GM15510 (cell line): Measurements from ENCODE around the gene GJE1.

Experiments used
- POLR2A ChIP-seq: IDR thresholded peaks from 3 replicates; pipeline ENCODE4 v1.6.1; 2011; ENCODE audit warnings: borderline replicate concordance; ENCODE audit not compliant: insufficient read length; ENCODE audit errors: extremely low read depth

Gene GJE1

GRCh38 chr6:142132625-142133024, at the start of gene GJE1:
TSS of gene GJE1 (plus strand) at chr6:142132925. CDS start at chr6:142133159, 234 bp downstream.
- no peak for TF ChIP-seq POLR2A

DNA sequence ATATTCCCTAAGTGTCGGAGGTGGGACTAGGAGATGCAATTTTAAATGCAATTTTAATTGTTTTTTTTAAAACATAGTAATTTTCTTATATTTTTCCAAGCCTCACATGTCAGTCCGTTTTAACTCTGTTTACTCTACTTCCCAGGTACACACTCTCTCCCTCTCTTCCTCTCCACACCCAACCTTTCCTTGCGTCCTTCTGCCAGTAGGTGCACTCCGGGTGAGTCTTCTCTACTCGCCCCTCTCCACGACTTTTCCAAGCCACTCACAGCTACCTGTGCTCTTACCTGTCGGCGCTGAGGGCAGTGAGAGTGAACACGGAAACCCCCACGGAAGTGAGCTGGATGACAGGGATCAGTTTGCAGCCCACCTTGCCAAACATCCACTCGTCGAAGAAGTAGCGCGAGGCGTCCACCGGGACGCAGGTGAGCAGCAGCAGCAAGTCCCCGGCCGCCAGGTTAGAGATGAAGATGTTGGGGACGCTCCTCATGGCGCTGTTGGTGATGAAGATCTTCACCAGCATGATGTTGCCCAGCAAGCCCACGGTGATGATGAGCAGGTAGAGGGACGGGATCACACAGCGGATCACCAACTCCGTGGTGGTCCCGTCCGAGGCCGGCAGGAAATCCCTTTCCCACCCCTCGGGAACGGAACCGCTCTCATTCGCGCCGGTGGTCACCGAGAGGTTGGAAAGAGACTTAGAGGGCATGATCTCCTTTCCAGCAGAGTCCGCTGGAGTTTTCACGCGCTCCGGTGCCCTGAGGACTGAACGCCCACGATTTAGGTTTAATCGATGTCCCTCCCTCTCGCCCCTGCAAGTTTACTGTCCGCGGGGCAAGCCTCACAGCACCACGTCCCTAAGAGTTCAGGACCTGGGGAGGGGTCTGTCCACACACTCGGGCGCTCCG, 44.5 kb upstream of the GJE1 start:
- no peak for TF ChIP-seq POLR2A

DNA sequence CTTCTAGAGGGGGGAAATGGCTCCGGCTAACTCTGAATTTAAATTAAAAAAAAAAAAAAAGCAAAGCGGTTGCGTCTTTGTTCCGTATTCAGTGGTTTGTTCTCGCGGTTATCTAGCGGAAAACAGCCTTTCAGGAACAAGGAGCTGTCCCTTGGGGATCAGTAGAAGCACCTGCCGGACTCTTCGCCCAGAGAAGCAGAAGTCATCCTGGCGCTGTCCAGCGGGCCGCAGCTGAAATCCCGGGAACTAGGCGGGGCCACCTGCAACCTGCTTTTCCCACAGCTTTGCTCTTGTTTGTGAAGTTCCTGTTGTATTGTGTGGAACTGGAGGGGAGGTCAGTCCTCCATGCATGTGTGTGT, 43.9 kb upstream of the GJE1 start:
- no peak for TF ChIP-seq POLR2A

- no peak for TF ChIP-seq POLR2A
Observed at GRCh38 chr6:142112451-142113061, 20.2 kb upstream of the GJE1 start.

DNA sequence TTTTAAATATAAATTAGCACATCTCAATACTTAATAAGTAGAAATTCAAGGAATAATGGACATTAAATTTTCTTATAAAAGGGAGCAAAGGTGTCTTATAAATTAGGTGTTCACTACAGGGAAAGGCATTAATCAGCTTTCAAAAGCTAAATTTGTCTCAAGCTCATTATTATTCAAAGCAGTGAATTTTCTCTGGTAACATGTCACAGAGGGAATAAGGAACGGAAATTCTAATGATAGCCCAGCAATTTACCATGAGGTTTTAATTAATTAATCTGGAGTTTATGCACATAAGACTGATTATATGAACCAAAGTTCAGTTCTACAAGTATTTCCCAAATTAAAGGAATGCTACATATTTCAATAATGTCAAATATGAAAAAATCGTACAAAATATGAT, 15.4 kb upstream of the GJE1 start:
- no peak for TF ChIP-seq POLR2A

GRCh38 chr6:142118328-142118727, 14.4 kb upstream of the GJE1 start:
- no peak for TF ChIP-seq POLR2A

- TF ChIP-seq POLR2A, result no peak
Observed at GRCh38 chr6:142118925-142119324, 13.8 kb upstream of the GJE1 start.

DNA sequence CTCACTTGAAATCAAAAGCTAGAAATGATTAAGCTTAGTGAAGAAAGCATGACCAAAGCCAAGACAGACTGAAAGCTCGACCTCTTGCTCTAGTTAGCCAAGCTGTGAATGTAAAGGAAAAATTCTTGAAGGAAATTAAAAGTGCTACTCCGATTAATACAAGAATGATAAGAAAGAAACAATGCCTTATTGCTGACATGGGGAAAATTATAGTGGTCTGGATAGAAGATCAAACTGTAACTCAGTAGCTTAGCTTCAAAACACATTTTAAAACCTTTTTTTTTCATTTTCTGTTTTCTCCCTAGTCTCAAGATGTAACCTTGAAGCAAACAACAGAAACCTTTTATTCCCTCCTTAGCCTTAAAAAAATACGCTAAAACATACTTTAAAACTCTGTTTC, 11.4 kb upstream of the GJE1 start:
- no peak for TF ChIP-seq POLR2A

GRCh38 chr6:142130814-142131213, 1.9 kb upstream of the GJE1 start:
- no peak for TF ChIP-seq POLR2A

DNA sequence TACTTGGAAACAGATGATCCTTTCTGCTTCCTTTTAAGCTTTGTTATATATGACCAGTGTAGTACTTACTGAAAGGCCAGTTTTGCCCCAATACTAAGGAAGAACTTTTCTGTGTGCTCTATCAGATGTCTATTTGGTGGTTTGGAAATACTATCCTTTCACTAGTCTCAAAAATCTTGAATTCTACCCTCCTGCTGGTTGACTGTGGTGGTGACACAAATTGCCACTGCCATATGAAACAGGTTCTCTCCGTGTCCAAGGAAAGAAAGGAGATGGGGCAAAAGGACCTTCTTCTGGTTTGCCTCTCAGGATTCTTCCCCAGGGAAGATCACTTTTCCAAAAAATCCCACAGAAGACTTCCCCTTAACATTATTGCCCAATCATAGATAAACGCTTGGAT, 6.2 kb downstream of the GJE1 start:
- no peak for TF ChIP-seq POLR2A

DNA sequence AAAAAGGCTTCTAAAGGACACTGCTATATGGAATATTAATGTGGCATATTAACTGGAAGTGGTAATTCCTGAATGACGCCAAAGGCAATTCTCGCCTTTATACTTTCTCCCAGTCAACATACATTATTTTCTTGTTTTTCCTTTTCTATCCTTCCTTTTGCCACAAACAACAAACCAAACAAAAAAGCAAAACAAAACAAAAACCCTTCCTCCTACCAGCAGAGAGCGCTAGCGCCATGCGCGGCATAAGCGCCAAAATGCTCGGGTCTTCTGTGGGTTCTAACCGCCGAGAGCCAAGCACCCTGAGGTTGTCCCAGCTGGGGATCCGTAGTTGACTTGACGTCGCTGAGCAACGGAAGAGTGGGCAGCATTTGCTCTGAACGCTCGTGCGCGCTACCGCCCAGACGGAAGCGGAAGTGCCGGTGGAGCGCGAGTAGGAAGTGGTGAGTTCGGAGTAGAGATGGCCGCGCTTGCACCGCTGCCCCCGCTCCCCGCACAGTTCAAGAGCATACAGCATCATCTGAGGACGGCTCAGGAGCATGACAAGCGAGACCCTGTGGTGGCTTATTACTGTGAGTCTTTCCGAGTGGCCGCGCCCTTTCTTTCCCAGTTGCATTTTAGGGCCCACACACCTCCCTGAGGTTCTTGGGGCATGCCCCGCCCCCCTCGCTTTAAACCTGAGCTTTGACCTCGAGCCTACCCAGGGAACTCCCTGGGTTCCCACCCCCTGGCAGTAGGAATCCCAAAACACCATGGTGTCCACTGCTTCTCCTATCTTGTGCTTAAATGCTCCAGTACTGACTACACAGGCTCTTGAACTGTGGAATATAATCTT, 14.3 kb downstream of the GJE1 start, which contains the start of the genes NMBR and VTA1:
Gene NMBR (minus strand): TSS at position 295 of the 835 bp plus-strand sequence. CDS start 58,464 bp downstream, outside the sequence.
Gene VTA1 (plus strand): TSS at position 436 of the 835 bp plus-strand sequence. CDS start 25 bp downstream, at position 461.
- TF ChIP-seq POLR2A, result peak; percentile 86

- no peak for TF ChIP-seq POLR2A
Observed at GRCh38 chr6:142152746-142153145, 20.0 kb downstream of the GJE1 start.

DNA sequence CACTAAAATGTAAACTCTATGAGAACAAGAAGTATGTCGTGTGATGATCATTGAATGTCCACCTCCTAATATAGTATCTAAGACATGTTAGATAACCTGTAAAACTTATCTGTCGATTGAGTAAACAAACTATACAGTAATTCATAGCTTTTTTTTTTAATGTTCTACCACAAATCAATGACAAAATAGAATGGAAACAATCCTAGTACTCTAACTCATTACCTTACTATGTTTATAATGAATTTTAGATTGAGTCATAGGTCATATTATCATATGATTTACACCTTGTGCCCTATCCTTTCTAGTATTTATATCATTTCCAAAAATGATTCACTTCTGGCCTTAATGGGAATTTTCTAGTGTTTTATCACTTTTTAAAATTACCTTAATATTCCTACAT, 20.5 kb downstream of the GJE1 start:
- TF ChIP-seq POLR2A, result no peak

DNA sequence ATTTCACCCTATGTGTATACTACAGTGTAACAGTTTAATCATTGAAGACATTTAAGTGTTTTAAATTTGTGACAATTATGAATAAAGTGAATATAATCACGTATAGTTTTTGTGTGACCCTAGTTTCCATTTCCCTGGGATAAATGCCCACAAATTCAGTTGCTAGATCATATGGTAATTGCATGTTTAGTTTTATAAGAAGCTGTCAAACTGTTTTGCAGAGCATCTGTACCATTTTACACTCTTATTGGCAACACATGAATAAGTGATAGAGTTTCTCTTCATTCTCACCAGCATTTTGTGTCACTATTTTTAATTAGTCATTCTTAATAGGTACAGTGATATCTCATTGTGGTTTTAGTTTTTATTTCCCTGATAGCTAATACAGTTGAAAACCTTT, 21.6 kb downstream of the GJE1 start:
- no peak for TF ChIP-seq POLR2A

- no peak for TF ChIP-seq POLR2A
Observed at GRCh38 chr6:142155091-142155490, 22.4 kb downstream of the GJE1 start.
